ENCODE measurements around the gene TMEM40.
A peak's percentile ranks its signal among the peaks of the same experiment; 100 is the strongest.

TMEM40 gene

DNA sequence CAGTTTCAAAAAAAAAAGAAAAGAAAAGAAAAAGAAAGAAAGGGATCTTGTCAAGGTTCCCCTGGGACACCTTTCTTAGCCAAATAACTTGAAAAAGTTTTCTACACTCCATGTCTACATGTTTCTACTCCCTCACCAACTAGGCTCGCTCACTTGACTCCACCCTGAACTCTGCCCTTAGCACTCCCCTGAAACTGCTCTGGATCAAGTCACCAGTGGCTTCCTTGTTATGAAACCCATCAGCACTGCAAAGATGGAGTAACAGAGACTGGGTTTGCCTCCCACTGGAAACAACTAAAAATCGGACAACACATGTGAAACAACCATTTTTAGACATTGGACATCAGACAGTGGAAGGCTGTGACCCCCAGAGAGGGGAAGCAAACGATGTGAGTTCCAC, 36.8 kb downstream of the TMEM40 start:
- Histone ChIP-seq H3K4me2 (no peak overlapping the region), H3K4me3 (no peak overlapping the region), H3K4me1 (peaks cover 10% of the 10 kb centered on the region), H3K9me3 (no peaks in the 10 kb centered on the region), H3K27me3 (no peaks in the 10 kb centered on the region), H3K9ac (no peak overlapping the region), H3K27ac (no peak overlapping the region), H4K20me1 (no peaks in the 10 kb centered on the region), H3K36me3 (no peaks in the 10 kb centered on the region)
- TF ChIP-seq Cebpa-rat (IDR thresholded peaks at IDR 0.05), result no peak

DNA sequence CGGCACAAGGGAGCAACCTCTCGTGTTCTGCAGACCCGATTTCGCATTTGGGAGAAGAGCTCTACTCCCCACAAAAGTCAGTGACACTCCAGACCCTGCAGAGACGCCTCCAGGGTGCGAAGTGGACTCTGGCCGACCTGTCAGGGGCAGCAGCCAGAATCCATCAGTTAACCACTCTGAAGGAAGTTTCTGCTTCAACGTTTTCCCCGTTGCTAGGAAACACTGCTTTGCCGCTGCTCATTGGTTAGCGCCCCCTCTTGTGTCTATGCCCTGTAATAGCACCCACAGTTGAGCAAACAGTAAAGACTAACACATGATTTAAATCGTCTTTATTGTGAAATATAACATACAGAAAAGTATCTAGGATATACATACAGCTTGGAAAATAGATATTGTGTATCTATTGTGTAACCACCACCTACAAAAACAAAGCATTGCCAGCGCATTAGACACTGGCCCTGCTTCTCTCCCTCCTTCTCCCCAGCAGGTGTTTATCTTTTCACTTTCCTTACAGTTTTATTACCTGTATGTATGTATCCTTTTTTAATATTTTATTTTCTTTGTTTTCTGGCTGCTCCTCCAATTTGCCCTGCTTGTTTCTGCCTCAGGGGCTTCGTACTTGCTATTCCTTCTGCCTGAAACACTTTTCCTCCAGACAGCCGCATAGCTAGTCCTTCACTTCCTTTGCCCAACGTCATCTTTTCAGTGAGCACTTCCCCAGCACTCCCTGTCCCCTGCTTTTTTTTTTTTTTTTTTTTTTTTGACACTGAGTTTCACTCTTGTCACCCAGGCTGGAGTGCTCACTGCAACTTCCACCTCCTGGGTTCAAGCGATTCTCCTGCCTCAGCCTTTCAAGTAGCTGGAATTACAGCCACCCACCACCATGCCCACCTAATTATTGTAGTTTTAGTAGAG, 38.8 kb downstream of the TMEM40 start:
- no peak for TF ChIP-seq Cebpa-rat (IDR thresholded peaks at IDR 0.05)
- no peaks in the 10 kb centered on the region for H3K27me3 ChIP-seq
- no peaks in the 10 kb centered on the region for H3K9me3 ChIP-seq
- peaks cover 14% of the 10 kb centered on the region for H3K4me1 ChIP-seq
- H3K36me3 ChIP-seq, result no peaks in the 10 kb centered on the region
- H4K20me1 ChIP-seq, result no peaks in the 10 kb centered on the region
- no peak overlapping the region for H3K9ac ChIP-seq
- peak overlapping the region; percentile 76 for H3K4me2 ChIP-seq
- no peak overlapping the region for H3K27ac ChIP-seq
- peak overlapping the region; percentile 26; the same call in 1 of the 2 replicates for H3K4me3 ChIP-seq

DNA sequence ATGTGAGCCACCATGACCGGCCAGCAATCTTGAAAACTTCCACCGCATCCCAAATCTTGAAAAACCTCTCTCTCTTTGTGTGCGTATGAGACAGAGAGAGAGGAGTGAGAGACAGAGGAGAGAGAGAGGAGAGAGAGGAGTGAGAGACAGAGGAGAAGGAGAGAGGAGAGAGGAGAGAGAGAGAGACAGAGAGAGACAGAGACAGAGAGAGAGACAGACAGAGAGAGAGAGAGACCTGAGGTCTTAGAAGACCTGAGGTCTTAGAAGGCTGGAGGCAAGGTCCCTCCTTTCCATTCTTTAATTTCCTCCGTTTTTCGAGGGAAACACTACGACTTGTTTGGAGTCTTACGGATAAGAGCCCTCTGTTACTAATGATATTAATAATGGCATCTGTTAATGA, 39.5 kb downstream of the TMEM40 start:
- no peak for TF ChIP-seq Cebpa-rat (IDR thresholded peaks at IDR 0.05)
- H3K4me1 ChIP-seq, result peaks cover 14% of the 10 kb centered on the region
- peak overlapping the region; percentile 76 for H3K4me2 ChIP-seq
- peak overlapping the region; percentile 26; the same call in 1 of the 2 replicates for H3K4me3 ChIP-seq
- H3K36me3 ChIP-seq, result no peaks in the 10 kb centered on the region
- H3K27me3 ChIP-seq, result no peaks in the 10 kb centered on the region
- no peaks in the 10 kb centered on the region for H4K20me1 ChIP-seq
- H3K27ac ChIP-seq, result no peak overlapping the region
- no peak overlapping the region for H3K9ac ChIP-seq
- no peaks in the 10 kb centered on the region for H3K9me3 ChIP-seq

DNA sequence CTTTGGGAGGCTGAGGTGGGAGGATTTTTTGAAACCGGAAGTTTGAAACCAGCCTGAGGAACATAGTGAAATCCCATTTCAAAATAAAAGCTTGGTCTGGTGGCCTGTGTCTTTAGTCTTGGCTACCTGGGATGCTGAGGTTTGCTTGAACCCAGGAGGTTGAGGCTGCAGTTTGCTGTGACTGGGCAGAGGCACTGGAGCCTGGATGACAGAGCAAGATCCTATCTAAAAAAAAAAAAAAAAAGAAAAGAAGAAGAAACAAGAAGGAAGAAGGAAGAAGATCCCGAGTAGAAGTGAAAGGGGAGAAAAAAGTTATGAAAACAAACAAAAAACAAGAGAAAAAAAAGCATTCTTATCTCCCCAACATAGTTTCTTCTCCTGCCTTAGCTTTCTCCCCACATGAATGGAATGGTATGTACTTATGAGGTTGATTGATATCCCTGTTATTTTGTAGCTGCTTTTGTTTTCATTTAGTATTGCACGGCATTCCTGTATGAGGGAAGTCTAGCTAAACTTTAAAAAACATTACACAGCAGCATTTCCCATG, 42.4 kb downstream of the TMEM40 start:
- Histone ChIP-seq H3K27ac (no peak overlapping the region), H3K36me3 (no peaks in the 10 kb centered on the region), H3K4me2 (no peak overlapping the region), H3K4me3 (no peak overlapping the region), H3K27me3 (no peaks in the 10 kb centered on the region), H3K9ac (no peak overlapping the region), H3K4me1 (peaks cover 14% of the 10 kb centered on the region), H3K9me3 (no peaks in the 10 kb centered on the region), H4K20me1 (no peaks in the 10 kb centered on the region)
- TF ChIP-seq Cebpa-rat (IDR thresholded peaks at IDR 0.05), result no peak

DNA sequence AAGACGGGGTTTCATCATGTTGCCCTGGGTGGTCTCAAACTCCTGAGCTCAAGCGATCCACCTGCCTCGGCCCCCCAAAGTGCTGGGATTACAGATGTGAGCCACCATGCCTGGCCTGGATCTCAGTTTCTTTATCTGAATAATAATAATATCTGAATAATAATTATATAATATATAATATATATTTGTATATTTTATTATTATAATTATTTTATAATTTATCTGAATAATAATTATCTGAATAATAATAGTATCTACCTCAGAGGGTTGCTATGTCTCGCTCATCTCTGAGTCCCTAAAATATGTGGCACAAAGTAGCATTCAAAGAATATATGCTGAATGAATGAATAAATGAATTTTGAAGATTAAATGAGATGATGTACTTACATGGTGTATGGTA, 44.8 kb downstream of the TMEM40 start:
- no peak overlapping the region for H3K9ac ChIP-seq

DNA sequence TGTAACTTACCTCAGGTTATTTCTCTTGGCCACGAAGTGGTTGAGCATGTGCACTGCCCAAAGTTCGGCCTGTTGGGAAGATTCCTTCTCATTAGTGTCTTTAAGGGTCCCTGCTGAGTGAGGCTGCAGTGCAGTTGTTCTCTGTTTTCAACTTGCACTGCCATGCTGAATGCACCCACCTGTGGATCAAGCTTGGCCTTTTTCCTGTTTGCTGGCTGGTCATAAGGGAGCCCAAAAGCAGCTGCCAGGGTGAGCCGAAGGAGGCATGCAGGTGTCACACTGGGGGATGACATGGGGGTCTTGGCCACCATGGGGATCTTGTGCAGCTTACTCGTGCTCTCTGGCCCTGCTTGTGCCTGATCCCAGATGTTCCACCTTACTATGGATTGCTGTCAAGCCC, 49.0 kb downstream of the TMEM40 start:
- Histone ChIP-seq H3K4me3 (no peak overlapping the region), H3K4me2 (no peak overlapping the region; the same call in 1 of the 2 replicates), H3K9me3 (no peaks in the 10 kb centered on the region), H3K27me3 (no peaks in the 10 kb centered on the region), H3K4me1 (peaks cover 29% of the 10 kb centered on the region), H3K9ac (no peak overlapping the region), H3K36me3 (no peaks in the 10 kb centered on the region), H4K20me1 (no peaks in the 10 kb centered on the region), H3K27ac (no peak overlapping the region)
- no peak for TF ChIP-seq Cebpa-rat (IDR thresholded peaks at IDR 0.05)

More for the DNA sequence above, 44.8 kb downstream of the TMEM40 start:
- no peak overlapping the region for H3K27ac ChIP-seq
- no peak overlapping the region for H3K4me2 ChIP-seq
- no peaks in the 10 kb centered on the region for H3K27me3 ChIP-seq
- peaks cover 15% of the 10 kb centered on the region; the same call in 1 of the 2 replicates for H3K4me1 ChIP-seq
- no peaks in the 10 kb centered on the region for H4K20me1 ChIP-seq
- no peaks in the 10 kb centered on the region for H3K36me3 ChIP-seq
- TF ChIP-seq Cebpa-rat (IDR thresholded peaks at IDR 0.05), result no peak
- H3K9me3 ChIP-seq, result no peaks in the 10 kb centered on the region
- H3K4me3 ChIP-seq, result no peak overlapping the region

DNA sequence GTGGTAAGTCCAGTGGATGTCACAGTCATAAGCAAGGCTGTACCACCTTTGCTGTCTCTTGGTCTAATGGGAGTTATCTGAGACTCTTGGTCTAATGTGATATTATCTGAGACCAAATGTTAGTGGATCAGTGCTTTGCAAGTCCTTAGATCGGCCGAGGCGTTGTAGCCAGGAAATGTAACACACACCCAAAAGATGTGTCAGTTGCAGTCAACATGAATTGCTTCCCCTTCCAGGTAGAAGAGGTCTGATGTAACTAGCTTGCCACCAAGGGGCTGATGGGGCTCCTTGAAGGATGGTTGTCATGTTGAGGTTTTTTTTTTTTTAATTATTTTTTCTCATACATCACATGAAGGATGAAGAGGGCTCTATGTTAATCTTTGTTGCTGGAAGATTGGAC, 49.7 kb downstream of the TMEM40 start:
- Histone ChIP-seq H3K36me3 (no peaks in the 10 kb centered on the region), H3K4me3 (no peak overlapping the region), H3K4me2 (no peak overlapping the region; the same call in 1 of the 2 replicates), H4K20me1 (no peaks in the 10 kb centered on the region), H3K27ac (no peak overlapping the region), H3K9ac (no peak overlapping the region), H3K9me3 (no peaks in the 10 kb centered on the region), H3K4me1 (peaks cover 29% of the 10 kb centered on the region), H3K27me3 (no peaks in the 10 kb centered on the region)
- no peak for TF ChIP-seq Cebpa-rat (IDR thresholded peaks at IDR 0.05)

DNA sequence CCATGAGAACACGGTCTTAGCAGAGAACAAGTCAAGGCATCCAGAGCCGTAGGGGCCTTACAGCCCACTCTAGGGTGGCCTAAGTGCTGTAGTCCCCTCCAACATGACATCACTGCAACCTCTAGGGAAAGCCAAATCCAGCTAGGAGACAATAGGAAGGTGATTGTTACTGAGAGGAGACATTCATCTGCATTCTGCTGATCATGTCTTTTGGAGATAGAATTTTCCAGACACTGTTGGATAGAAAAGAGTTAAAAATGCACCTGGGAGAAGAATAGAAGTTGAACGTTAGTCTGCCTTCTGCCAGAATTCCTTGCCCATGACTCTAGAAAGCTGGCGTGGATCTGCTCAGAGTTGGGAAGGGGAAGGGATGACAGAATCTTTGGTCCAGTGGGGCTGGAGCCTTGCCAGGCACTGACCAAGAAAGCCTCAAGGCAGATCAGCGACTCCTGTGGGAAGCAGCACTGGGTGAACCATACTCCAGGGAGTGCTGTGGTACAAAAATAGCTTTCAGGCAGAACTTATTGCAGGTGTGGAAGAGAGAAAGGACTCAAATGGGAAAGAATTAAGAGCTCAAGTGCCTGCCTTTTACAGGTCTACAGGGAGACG, 50.4 kb downstream of the TMEM40 start:
- no peak for TF ChIP-seq Cebpa-rat (IDR thresholded peaks at IDR 0.05)
- no peak overlapping the region for H3K4me3 ChIP-seq
- peaks cover 29% of the 10 kb centered on the region for H3K4me1 ChIP-seq
- H3K4me2 ChIP-seq, result no peak overlapping the region
- no peaks in the 10 kb centered on the region for H3K36me3 ChIP-seq
- no peaks in the 10 kb centered on the region for H3K27me3 ChIP-seq
- no peaks in the 10 kb centered on the region for H4K20me1 ChIP-seq
- H3K9me3 ChIP-seq, result no peaks in the 10 kb centered on the region
- no peak overlapping the region for H3K27ac ChIP-seq
- H3K9ac ChIP-seq, result no peak overlapping the region

DNA sequence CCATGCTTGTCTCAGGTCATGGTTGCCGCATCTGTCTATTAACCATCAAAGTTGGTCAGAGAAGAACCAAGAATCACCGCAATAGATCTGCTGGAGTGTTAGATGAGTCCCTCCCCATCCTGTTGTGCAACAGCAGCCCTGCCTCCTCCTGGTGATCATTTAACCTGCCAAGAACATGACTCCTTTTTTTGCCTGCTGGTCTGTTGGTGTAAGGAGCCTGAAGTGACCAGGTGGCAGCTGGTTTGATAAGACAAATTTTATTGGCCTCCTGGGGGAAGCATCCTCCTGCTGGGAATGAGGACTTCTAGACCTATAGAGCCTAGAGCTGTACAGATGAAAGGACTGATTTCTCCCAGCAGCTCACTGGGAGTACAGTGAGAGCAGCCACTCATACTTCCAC, 51.6 kb downstream of the TMEM40 start:
- no peaks in the 10 kb centered on the region for H4K20me1 ChIP-seq
- no peaks in the 10 kb centered on the region for H3K36me3 ChIP-seq
- no peak overlapping the region for H3K9ac ChIP-seq
- no peak for TF ChIP-seq Cebpa-rat (IDR thresholded peaks at IDR 0.05)
- no peaks in the 10 kb centered on the region for H3K9me3 ChIP-seq
- H3K27ac ChIP-seq, result no peak overlapping the region
- H3K4me2 ChIP-seq, result no peak overlapping the region
- no peak overlapping the region for H3K4me3 ChIP-seq
- H3K4me1 ChIP-seq, result peaks cover 29% of the 10 kb centered on the region
- no peaks in the 10 kb centered on the region for H3K27me3 ChIP-seq
